ENCODE data around the gene PIEZO2.
"Not testable (repeated sequence)": the region's sequence is repeated elsewhere in the genome, so short reads cannot be mapped to it uniquely, and the experiment has no call there.

The PIEZO2 gene

GRCh38 chr18:10878703-10879102 lies 270.7 kb downstream of the PIEZO2 start:
- DNase-seq, result no peak

DNA sequence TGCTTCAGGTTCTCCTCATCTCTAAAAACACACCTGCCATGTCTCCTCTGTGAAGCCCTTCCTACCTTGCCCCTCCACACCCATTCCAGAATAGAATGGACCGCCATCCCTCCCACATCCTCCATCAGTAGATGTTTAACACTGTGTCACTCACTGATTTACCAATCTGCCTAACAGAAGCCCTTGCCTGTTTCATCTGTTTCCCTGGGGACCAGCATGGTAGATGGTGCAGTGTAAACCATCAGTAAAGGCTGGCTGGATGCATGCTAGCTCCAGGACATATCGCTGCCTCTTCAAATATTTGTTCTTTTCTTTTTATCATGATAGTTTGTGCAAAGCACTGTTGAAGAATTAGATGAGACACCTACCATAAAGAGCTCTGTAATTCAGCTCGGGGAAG lies 271.4 kb downstream of the PIEZO2 start:
- DNase-seq, result no peak

GRCh38 chr18:10875811-10876210 lies 273.6 kb downstream of the PIEZO2 start:
- DNase-seq, result no peak

DNA sequence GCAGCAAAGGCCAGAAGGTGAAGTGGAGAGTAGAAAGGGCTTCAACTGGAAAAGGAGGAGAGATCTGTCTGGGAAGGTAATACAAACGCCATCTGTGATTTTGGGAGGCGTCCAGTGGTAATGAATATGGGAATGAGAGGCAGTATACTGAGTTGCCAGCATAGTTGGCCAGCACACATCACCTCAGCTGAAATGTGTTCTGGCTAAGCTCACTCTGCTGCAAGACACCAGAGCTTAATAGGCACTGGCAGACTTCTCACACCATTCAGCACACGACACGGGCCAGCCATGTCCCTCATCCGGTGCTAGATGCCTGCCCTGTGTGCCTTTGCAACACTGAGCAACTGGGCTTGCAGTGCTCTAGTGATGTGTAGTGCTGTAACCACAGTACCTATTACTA lies 277.1 kb downstream of the PIEZO2 start:
- no peak for DNase-seq

- no peak for DNase-seq
Observed at GRCh38 chr18:10864722-10865121, 284.6 kb downstream of the PIEZO2 start.

DNA sequence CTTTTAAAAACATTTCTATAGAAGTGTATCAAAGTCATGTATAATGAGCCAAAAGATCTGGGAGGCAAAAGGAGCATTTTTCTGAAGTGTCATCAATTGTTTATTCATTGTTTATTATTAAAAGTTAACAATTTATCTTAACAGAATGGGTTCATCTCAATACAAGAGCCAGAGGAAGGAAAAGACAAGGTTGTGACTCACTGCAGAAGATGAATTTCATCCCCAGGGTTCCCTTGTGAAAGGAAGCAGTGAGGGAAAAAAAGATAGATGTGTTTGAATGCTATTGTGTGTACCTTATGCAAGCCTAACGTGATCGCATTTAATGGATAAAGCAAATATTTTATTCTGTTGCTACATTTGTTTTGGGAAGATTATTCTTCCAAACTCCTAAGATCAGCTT lies 286.3 kb downstream of the PIEZO2 start:
- no peak for DNase-seq

GRCh38 chr18:10860928-10861327 lies 288.4 kb downstream of the PIEZO2 start:
- DNase-seq, result no peak

GRCh38 chr18:10860382-10860781 lies 289.0 kb downstream of the PIEZO2 start:
- DNase-seq, result no peak

GRCh38 chr18:10858477-10858876 lies 290.9 kb downstream of the PIEZO2 start:
- DNase-seq, result no peak

- no peak for DNase-seq
Observed at GRCh38 chr18:10856132-10856531, 293.2 kb downstream of the PIEZO2 start.

GRCh38 chr18:10852385-10853303 lies 296.7 kb downstream of the PIEZO2 start:
- DNase-seq, result no peak

DNA sequence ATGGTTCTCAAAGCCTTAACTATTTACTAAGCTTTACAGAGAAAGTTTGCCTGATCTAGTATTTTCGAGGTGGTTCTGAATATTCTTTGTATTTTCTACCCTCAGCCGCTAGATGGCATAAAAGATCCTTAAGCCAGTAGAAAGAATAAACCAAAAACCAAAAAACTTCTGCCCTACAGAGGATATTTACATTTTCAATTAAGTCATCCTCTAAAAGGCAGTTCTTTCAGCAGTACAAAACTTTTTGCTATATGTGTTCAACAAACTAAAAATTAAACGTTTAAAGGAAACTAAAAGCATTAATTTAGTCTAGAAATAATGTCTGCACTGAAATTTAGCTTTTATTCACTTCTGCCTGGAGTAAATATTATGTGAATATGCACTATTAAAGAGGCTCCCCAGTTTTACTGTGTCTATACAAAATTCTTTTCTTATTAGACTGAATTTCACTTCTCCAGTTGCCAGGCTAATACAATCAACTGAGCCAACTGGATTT lies 297.5 kb downstream of the PIEZO2 start:
- peak; percentile 20 for DNase-seq

- DNase-seq, result no peak
Observed at GRCh38 chr18:10850840-10851239, 298.5 kb downstream of the PIEZO2 start.

DNA sequence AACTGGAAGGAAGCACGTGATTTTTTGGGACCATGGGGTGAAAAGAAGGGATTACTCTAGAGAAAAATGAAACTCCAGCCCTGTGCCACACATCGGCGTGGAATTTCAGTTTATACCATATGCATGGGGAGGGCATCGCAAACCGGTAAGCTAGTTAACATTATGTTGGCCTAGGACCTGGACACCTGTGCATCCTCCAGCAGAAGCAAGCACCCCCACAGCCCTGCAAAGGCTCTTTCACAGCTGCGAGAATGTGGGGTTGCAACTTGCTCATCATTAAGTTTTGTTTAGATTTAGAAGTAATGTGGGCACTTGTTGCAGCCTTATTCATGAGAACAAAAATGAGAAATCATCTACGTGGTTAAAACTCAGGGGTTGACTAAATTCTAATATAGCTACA lies 299.2 kb downstream of the PIEZO2 start:
- DNase-seq, result no peak

- no peak for DNase-seq
Observed at GRCh38 chr18:10847907-10848306, 301.5 kb downstream of the PIEZO2 start.

GRCh38 chr18:10847408-10847790 lies 302.0 kb downstream of the PIEZO2 start:
- DNase-seq, result no peak

DNA sequence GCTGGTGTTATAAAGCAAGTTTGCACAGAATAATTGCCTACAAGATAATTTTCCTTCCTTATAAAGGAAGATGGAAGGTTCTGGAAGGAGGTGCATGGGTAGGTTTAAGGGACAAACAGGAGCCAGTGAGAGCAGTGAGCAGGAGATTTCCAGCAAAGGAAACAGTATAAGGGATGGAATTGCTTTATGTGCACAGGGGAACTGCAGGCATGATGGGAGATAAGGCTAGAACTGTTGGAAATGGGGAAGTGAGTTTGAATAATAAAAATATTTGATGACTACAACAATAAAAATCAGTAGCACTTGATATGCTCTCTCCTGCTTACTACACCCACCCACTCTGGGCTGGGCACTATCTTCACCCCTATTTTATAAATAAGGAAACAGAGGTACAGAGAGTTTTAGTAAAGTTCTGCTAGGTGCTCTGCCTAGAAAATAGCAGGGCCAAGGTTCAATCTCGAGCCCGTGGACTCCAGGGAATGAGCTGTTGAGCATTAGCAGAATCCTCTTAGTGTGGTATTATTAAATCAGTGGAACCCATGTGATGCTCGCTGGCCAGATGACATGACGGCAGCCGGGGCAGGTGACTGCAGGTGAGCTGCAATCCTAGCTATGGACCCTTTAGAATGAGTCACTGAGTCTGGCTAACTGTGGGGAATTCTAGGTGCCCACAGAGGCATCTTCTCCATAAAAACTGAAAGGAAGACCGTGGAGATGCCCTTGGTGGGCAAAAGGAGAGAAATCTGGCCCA lies 302.5 kb downstream of the PIEZO2 start:
- no peak for DNase-seq

GRCh38 chr18:10846035-10846434 lies 303.3 kb downstream of the PIEZO2 start:
- not testable (repeated sequence) for DNase-seq

DNA sequence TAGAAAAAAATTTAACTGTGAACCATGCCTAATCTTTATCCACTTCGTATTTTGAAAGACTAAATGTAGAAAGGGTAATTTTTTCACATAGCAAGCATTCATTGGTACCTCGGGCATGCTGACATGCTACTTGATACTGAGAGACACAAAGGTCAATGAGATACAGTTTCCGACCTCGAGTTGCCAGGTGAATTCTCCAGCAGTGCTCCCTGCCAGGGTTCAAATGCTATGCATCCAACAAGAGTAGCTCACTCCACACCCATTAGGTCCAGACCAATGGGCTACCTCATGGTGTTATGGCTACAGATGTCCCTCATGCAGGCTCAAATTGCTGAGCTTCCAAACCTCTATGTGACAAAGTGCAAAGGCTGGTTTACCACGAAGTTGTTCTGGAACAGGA lies 305.8 kb downstream of the PIEZO2 start:
- DNase-seq, result no peak

- no peak for DNase-seq
Observed at GRCh38 chr18:10842861-10843260, 306.5 kb downstream of the PIEZO2 start.

DNA sequence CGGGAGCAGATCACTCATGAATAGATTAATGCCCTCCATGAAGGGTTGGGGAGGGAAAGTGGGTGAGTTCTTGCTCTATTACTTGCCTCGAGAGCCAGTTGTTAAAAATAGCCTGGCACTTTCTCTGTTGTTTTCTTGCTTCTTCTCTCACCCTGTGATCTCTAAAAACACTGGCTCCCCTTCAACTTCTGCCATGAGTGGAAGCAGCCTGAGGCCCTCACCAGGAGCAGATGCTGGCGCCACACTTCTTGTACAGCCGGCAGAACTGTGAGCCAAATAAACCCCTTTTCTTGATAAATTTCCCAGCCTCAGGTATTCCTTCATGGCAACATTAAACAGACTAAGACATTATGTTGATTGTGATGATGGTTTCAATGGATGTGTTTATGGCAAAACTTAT lies 307.0 kb downstream of the PIEZO2 start:
- no peak for DNase-seq

DNA sequence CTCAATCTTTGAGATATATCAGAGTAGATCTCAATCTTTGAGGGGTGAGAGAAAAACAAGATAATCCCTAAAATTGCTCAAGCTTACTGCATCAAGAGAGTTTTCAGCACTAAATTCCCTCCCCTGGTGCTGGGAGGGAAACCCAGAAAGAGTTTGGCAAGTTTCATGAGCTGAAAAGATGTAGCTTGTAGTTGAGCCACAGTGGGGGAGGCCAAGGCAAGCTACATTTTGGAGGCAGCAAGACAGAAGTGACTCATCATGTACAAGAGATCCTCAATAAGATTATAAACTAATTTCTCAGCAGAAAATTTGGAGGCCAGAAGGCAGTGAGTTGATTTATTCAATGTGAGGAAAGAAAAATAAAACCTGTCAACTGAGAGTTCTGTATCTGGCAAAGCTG lies 308.2 kb downstream of the PIEZO2 start:
- no peak for DNase-seq

DNA sequence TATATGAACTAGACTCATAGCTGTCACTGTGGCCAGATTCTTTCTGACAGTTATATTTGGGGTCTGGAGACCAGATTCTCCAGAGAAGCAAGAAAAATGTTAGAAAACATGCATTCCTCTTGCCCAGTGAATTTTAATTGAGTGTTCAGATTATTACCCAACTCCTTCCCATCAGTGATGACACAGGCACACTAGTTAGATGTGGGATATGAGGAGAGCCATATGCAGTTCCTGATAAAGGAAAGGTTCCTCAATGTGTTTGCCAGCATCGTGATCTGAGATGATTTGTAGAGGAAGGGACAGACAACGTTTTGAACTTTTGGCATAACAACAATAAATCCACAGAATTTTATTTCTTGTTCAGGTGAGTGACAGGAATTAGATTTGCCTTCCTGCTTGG lies 308.6 kb downstream of the PIEZO2 start:
- no peak for DNase-seq

DNA sequence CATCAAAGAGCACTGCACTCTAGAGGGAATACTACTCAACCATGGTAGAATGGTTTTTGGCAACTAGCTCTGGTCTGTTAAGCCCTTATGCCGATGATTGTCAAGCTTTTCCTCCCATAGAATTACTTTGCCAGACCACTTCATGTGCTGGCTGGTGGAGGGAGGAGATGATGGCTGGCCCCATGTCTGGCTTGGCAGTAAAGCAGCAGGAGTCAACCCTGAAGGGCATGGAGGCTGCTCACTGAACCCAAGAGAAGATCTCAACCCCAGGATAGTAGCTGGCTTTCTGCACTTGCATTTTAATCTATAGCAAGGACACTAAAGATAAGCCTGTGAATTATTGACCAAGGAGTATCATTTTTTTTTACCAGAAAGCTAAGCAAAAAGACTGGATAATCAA lies 309.9 kb downstream of the PIEZO2 start:
- DNase-seq, result no peak

Measured in CD4-positive, alpha-beta T cell treated with Interleukin-12 subunit alpha and Interleukin-12 subunit beta, for 1 hour (primary cell).